Lower leg skin (tissue), 3 donors: ENCODE measurements around the gene GKN2.

Experiments
- POLR2A ChIP-seq, 2 donors: fragments of 450-650 bp; IDR thresholded peaks; one replicate each; pipeline ENCODE4 v1.6.1; 2016 to 2017; ENCODE audit warnings: antibody characterized with exemption in 2 of 2, mild to moderate bottlenecking in 1 of 2, moderate library complexity in 1 of 2
- TF ChIP-seq, protein P1 (sequence below), 3 donors: fragments of 450-650 bp; IDR thresholded peaks; one replicate each; pipeline ENCODE4 v1.5.1; 2016; ENCODE audit warnings: antibody characterized with exemption in 3 of 3, mild to moderate bottlenecking in 3 of 3, moderate library complexity in 2 of 3

DNA sequence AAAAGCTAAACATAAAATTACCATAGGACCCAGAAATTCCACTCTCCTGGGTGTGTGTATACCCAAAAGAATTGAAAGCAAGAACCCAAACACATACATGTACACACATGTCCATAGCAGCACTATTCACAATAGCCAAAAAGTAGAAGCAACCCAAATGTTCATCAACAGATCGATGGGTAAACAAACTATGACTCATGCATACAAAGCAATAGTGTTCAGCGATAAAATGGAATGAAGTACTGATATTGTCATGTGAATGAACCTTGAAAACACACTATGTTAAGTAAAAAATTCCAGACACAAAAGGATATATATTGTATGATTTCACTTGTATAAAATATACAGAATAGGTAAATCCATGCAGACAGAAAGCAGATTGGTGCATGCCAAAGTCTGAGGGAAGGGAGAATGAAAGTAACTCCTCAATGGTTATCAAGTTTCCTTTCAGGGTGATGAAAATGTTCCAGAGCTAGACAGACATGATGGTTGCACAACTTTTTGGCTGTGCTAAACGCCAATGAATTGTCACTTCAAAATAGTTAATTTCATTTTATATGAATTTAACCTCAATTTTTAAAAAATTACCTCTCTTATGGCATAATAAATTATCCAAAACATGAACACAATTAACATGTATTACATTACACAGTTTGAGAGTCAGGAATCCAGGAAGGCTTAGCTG, 35.5 kb downstream of the GKN2 start:
- TF ChIP-seq, protein P1, sequence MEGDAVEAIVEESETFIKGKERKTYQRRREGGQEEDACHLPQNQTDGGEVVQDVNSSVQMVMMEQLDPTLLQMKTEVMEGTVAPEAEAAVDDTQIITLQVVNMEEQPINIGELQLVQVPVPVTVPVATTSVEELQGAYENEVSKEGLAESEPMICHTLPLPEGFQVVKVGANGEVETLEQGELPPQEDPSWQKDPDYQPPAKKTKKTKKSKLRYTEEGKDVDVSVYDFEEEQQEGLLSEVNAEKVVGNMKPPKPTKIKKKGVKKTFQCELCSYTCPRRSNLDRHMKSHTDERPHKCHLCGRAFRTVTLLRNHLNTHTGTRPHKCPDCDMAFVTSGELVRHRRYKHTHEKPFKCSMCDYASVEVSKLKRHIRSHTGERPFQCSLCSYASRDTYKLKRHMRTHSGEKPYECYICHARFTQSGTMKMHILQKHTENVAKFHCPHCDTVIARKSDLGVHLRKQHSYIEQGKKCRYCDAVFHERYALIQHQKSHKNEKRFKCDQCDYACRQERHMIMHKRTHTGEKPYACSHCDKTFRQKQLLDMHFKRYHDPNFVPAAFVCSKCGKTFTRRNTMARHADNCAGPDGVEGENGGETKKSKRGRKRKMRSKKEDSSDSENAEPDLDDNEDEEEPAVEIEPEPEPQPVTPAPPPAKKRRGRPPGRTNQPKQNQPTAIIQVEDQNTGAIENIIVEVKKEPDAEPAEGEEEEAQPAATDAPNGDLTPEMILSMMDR (IDR thresholded peaks at IDR 0.05), result no peak
- TF ChIP-seq POLR2A (IDR thresholded peaks at IDR 0.05), result no peak
